HG02588 (cell line): ENCODE data around the gene XPOT.
A peak's percentile ranks its signal among the peaks of the same experiment; 100 is the strongest.
"Not testable (repeated sequence)": the region's sequence is repeated elsewhere in the genome, so short reads cannot be mapped to it uniquely, and the experiment has no call there.

Experiments
- ATAC-seq: cut with Tn5 transposase; IDR thresholded peaks from one replicate; pipeline ENCODE4 v1.9.1; 2021; ENCODE audit warnings: mild to moderate bottlenecking, moderate library complexity; ENCODE audit not compliant: unreplicated experiment

XPOT gene

DNA sequence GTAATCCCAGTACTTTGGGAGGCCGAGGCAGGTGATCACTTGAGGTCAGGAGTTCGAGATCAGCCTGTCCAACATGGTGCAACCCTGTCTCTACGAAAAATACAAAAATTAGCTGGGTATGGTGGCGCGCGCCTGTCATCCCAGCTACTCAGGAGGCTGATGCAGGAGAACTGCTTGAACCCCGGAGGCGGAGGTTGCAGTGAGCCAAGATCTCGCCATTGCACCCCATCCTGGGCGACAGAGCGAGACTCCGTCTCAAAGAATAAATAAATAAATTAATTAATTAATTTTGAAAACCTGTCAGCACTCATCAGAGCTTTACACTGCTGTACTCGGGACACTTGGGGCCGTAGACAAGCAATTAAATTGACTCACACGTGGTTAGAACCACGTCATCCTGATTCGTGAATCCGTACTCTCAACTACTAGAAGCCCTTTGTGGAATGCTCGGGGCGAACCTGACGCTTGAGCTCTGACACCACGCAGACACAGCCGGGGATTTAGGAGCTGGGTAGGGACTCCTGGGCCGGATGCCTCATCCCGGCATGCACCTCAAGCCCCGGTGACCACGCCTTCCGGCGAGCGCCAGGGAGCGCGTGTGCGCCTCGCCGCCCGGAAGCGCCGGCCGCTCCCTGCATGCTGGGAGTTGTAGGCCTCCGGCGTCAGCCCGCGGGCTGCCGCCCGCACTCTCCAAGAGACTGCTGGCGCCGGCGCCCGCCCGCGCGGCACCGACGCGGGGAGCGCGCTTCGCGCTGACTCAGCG, at the start of gene XPOT:
Gene XPOT, plus strand, starts transcription at position 686 of the 763 bp plus-strand sequence. CDS start 5,644 bp downstream, outside the sequence.
- peak; percentile 93 for ATAC-seq

GRCh38 chr12:64356209-64356608, 48.0 kb upstream of the XPOT start:
- ATAC-seq, result not testable (repeated sequence)

- not testable (repeated sequence) for ATAC-seq
These were observed 43.0 kb upstream of the XPOT start for GRCh38 chr12:64361173-64361572.

- no peak for ATAC-seq
These were observed 41.4 kb upstream of the XPOT start for GRCh38 chr12:64362721-64363305.

- no peak for ATAC-seq
These were observed 20.5 kb upstream of the XPOT start for GRCh38 chr12:64383675-64384074.

DNA sequence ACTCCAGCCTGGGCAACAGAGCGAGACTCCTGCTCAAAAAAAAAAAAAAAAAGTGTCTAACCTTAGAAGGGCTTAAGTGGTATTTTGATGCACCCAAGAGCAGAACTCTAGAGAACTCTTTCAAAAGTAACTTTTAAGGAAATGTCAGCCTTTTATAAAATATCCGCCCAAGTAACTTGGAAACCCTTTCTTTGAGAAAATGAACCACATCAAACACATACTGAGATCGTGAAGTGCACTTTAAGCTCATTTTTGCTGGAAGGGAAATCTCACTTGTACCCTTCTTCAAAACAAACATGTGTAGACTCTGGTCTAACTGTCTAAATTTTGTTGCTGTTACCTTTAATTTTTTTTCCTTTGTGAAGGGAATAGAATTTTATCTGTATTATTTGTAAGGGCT, 19.2 kb upstream of the XPOT start:
- ATAC-seq, result no peak

DNA sequence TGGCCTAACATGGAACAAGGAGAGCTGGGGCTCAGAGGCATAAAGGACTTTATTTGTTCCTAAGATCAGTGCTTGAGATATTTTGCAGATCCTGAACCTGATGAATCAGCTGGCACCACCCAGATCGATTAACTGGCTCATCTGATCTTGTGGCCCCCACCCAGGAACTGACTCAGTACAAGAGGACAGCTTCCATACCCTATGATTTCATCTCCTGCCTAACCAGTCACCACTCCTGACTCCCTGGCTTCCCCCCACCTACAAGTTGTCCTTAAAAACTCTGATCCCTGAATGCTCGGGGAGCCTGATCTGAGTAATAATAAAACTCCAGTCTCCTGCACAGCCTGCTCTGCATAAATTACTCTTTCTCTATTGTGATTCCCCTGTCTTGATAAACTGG, 18.7 kb upstream of the XPOT start:
- ATAC-seq, result no peak

- ATAC-seq, result no peak
These were observed 16.9 kb upstream of the XPOT start for GRCh38 chr12:64387197-64387816.

GRCh38 chr12:64389154-64389553, 15.0 kb upstream of the XPOT start:
- ATAC-seq, result no peak

DNA sequence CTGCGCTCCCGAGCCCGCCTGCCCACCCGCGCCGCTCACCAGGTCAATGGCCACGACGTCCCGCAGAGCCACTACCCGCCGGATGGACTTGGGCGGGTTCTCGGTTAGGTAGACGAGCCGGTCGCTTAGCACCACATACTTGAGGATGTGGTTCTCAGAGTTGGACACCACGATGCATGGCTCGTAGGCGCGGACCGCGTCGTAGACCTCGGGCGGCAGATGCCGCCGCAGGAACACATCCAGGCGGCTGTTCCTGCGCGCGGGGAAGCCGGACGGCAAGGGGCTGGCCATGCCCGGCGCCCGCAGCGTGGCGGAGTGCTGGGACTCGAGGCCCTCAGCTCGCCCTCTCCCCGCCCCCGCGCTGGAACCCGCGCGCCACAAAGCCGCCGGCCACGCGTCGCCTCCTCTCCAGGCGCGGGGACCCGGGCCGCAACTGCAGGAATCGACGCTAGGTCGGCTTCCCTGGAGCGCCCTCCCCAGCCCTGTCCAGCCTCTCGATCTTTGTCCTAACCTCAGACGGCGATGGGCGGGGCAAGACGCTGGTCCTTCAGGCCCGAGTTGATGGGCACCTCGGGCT, 13.8 kb upstream of the XPOT start, which contains the start of gene C12orf56:
Gene C12orf56, minus strand, starts transcription at position 484 of the 577 bp plus-strand sequence. Its CDS starts 193 bp downstream, at position 291.
- no peak for ATAC-seq

- ATAC-seq, result no peak
These were observed 12.0 kb upstream of the XPOT start for GRCh38 chr12:64392221-64392620.

DNA sequence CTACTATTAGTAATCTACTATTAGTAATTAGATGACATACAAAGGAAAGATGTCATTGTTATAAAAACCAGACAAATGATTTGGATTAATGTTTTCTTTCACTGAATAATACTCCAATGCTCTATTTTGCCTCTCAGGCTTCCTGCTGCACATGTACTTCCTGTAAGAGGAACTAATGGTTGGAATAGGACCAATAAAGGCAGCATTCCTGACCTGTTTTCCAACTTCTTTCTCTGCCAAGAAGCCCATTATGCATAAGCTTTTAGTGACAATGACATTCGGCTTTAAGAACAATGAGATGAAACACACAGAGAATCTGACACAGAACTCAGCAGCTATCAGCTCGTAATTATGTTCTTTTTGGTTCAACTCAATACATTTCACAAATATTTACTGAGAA, 8.5 kb upstream of the XPOT start:
- no peak for ATAC-seq

- no peak for ATAC-seq
These were observed 4.2 kb upstream of the XPOT start for GRCh38 chr12:64400041-64400440.

GRCh38 chr12:64402181-64402580, 2.0 kb upstream of the XPOT start:
- no peak for ATAC-seq

DNA sequence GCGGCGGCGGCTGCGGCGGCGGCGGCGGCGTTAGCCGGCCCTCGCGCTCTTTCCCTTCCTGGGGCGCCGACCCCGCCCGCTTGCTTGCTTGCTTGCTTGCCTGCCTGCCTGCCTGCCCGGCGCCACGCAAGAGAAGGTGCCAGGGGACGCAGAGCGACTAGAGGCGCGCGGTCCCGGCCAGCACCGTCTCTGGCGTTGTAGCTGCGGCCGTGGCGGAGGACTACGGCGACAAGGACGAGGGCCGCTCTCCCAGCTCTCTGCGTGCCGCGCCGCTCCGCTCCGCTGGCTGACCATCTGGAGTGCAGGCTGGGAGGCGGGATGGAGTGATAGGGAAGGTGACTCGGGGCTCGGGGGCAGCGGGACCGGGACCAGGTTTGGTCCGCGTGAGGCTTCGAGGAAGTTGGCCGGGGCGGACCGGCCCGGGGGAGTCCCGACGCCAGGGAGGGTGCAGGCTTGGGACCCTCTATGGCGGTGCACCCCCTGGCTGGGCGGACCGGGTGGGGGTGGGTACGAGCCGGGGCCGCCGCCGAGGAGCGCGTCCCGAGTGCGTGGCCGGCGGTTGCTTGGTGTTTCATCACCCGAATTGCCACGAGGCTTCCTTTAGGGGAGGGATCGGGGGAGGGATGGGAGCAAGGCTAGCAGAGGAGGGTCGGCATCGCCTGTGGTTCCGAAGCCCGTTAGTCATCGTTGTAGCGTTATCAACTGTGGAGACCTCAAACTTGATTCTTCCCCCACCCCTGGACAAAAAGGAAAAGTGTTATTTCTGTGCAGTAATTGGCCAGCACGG, 471 bp downstream of the XPOT start:
- ATAC-seq, result peak; percentile 33

DNA sequence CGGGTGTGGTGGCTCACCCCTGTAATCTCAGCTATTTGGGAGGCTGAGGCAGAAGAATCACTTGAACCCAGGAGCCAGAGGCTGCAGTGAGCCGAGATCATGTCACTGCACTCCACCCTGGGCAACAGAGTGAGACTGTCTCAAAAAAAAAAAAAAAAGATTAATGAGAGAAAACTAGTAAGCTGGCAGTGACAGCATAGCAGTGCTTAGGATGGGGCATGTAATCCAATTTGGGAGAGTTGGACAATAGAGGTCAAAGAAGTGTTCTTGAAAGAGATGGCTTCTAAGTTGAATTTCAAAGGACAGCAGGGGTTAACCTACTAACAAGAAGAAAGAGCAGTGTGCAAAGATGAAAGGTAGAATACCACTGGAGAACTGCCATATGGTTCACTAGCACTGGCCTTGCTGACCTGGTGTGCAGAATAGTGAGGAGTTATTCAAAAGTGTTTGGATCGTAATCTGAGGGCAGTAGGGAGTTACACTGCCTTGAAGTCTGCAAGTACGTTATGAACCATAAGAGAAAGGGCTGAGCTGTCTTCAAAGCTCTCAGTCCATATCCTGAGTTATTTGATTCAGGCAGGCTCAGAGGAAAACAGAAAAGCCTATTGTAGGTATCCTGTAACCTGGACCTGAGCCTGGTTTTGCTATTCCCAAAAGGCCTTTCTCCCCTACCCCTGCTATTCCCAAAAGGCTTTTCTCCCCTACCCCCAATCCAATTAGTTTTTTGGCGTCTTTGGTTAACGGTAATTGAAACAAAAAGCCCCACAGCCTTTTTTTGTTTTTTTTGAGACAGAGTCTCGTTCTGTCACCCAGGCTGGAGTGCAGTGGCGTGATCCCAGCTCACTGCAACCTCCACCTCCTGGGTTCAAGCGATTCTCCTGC, 3.4 kb downstream of the XPOT start:
- ATAC-seq, result no peak

DNA sequence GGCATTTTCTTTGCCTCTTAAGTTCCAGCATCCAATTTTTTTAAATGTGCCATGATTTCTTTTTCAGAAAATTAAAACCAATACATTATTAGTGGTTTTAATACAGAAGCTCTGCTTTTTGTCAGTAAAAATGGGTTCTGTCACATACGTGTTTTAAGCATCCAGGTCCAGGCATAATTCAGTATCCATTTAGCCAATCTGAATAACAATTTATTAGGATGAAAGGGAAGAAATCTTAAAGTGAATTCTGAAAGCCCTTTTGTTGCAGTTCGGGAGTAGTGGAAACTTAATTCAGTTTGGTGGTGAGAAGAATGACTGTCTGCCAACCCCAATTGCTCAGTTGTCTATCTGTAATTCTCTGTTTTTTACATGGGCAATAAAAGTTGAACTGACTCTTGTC, 7.2 kb downstream of the XPOT start:
- ATAC-seq, result no peak

- ATAC-seq, result no peak
These were observed 8.3 kb downstream of the XPOT start for GRCh38 chr12:64412459-64412858.

- ATAC-seq, result no peak
These were observed 9.7 kb downstream of the XPOT start for GRCh38 chr12:64413884-64414283.

GRCh38 chr12:64418209-64418608, 14.0 kb downstream of the XPOT start:
- no peak for ATAC-seq
